MCF 10A (cell line): ENCODE results near the gene GMDS. TPM values are rescaled to one million over a fixed set of nuclear protein-coding genes. Genes with fewer than 3 reads are reported as not detected.

Source experiments
- BruUV-seq: library from RNA; stranded (reverse); fragments of 400-500 nt; replicated peaks from 2 replicates; lab custom pipeline; 2021; lab: Mats Ljungman, UMichigan
- CTCF ChIA-PET: fragments of 300-600 bp; sonication (Branson Sonifier 250); formaldehyde crosslinking; extraction: SDS; loops from one replicate; lab custom pipeline; 2021; ENCODE audit warnings: antibody characterized with exemption, inconsistent platforms; lab: Yijun Ruan, JAX
- POLR2A ChIA-PET: fragments of 300-600, 350-650 bp; sonication (Branson Sonifier 250); formaldehyde crosslinking; extraction: SDS; loops from one replicate; lab custom pipeline; 2020; ENCODE audit warnings: antibody characterized with exemption, inconsistent platforms; lab: Yijun Ruan, JAX
- DNase-seq: peaks from one replicate; pipeline ENCODE4 v3.0.0-alpha.2; 2018; ENCODE audit not compliant: unreplicated experiment
- H3K27ac Mint-ChIP-seq: one replicate; pipeline ENCODE4 v1.8.0; 2022; ENCODE audit warnings: mild to moderate bottlenecking, low read depth, mixed read lengths; ENCODE audit not compliant: unreplicated experiment
- H3K27me3 Mint-ChIP-seq: one replicate; pipeline ENCODE4 v1.8.0; 2022; ENCODE audit warnings: mixed read lengths; ENCODE audit not compliant: insufficient read depth, unreplicated experiment
- H3K36me3 Mint-ChIP-seq: one replicate; pipeline ENCODE4 v1.8.0; 2022; ENCODE audit warnings: mild to moderate bottlenecking, moderate library complexity, mixed read lengths; ENCODE audit not compliant: insufficient read depth, unreplicated experiment
- H3K4me1 Mint-ChIP-seq: one replicate; pipeline ENCODE4 v1.8.0; 2022; ENCODE audit warnings: mixed read lengths; ENCODE audit not compliant: insufficient read depth, unreplicated experiment
- H3K4me3 Mint-ChIP-seq: one replicate; pipeline ENCODE4 v1.8.0; 2022; ENCODE audit warnings: mild to moderate bottlenecking, moderate library complexity, mixed read lengths; ENCODE audit not compliant: unreplicated experiment
- H3K9me3 Mint-ChIP-seq: one replicate; pipeline ENCODE4 v1.8.0; 2022; ENCODE audit warnings: mixed read lengths; ENCODE audit not compliant: unreplicated experiment
- intact Hi-C: fragments of 100-400 bp; cut with micrococcal nuclease; formaldehyde crosslinking; loops from 2 replicates; pipeline ENCODE4 v1.14.1; 2022
- total RNA-seq: library from RNA; stranded (reverse); gene quantifications from 2 replicates; pipeline ENCODE4 v1.2.3, GENCODE V29; 2022
- TF ChIP-seq, protein P1 (sequence below): fragments of 200-600 bp; IDR thresholded peaks from one replicate; pipeline ENCODE4 v1.8.0; 2022; ENCODE audit warnings: antibody characterized with exemption, mild to moderate bottlenecking; ENCODE audit not compliant: unreplicated experiment

Gene GMDS
- total RNA-seq, 1 experiment from 2014 or later = 24.9 TPM

- CTCF ChIA-PET = interaction anchor here (0.7 to 1.6 kb wide), 13 partner anchors 10 to 603 kb away, joined by 3 to 6 read pairs (median 3); no protein-coding TSS in a partner anchor
- no peaks in the 10 kb centered on the region for H3K36me3 Mint-ChIP-seq
- no peaks in the 10 kb centered on the region for H3K27me3 Mint-ChIP-seq
- TF ChIP-seq, protein P1, sequence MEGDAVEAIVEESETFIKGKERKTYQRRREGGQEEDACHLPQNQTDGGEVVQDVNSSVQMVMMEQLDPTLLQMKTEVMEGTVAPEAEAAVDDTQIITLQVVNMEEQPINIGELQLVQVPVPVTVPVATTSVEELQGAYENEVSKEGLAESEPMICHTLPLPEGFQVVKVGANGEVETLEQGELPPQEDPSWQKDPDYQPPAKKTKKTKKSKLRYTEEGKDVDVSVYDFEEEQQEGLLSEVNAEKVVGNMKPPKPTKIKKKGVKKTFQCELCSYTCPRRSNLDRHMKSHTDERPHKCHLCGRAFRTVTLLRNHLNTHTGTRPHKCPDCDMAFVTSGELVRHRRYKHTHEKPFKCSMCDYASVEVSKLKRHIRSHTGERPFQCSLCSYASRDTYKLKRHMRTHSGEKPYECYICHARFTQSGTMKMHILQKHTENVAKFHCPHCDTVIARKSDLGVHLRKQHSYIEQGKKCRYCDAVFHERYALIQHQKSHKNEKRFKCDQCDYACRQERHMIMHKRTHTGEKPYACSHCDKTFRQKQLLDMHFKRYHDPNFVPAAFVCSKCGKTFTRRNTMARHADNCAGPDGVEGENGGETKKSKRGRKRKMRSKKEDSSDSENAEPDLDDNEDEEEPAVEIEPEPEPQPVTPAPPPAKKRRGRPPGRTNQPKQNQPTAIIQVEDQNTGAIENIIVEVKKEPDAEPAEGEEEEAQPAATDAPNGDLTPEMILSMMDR = no peak
- H3K4me1 Mint-ChIP-seq = no peaks in the 10 kb centered on the region
- H3K27ac Mint-ChIP-seq = no peak overlapping the region
- H3K9me3 Mint-ChIP-seq = no peaks in the 10 kb centered on the region
- H3K4me3 Mint-ChIP-seq = no peak overlapping the region
- BruUV-seq = no TSS peak
- intact Hi-C loops = loop anchor here (2.0 to 5.0 kb wide), 4 partner anchors 245 to 510 kb away; no protein-coding TSS in a partner anchor
- peak; percentile 54 for DNase-seq
- POLR2A ChIA-PET = interaction anchor here (0.6 to 1.2 kb wide), 4 partner anchors 28 to 590 kb away, joined by 3 to 4 read pairs (median 3); no protein-coding TSS in a partner anchor
These were observed 48.2 kb downstream of the GMDS start for GRCh38 chr6:2197177-2197671.

DNA sequence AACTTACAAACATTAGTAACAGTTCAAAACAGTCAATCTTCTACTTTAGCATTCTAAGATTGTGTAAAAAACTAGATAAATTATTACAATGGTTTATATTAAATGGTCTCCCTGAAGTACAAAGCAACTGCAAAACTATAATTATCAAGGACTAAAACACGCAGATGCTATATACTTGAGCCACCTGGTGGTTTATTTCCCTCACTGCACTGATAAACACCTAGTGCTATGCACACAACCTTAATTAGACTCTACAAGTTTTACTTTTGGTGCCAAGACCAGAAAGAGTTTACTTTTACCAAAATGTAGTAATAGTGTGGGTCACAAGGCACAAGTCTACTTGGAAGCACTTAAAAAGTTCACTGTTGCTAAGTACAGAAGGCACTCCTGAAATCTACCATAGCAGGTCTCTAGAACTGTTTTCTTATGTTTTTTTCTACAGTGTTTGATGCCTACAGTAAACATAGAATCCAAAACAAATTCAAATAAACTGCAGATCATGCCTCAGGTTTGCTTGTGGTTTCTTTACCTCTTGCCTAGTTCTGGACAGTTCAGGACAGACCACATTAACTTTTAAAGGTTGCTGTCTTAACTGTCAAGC, 49.2 kb downstream of the GMDS start:
- no peaks in the 10 kb centered on the region for H3K27me3 Mint-ChIP-seq
- no peak overlapping the region for H3K27ac Mint-ChIP-seq
- TF ChIP-seq, protein P1 = peak; percentile 62
- peak; percentile 72 for DNase-seq
- no peaks in the 10 kb centered on the region for H3K4me1 Mint-ChIP-seq
- CTCF ChIA-PET = interaction anchor here (0.7 to 2.3 kb wide), 10 partner anchors 9 to 602 kb away, joined by 3 to 10 read pairs (median 4); no protein-coding TSS in a partner anchor
- H3K36me3 Mint-ChIP-seq = no peaks in the 10 kb centered on the region
- intact Hi-C loops = loop anchor here (1.0 to 5.0 kb wide), 7 partner anchors 92 to 600 kb away; no protein-coding TSS in a partner anchor
- POLR2A ChIA-PET = interaction anchor here (1.2 kb wide), 1 partner anchor 434 kb away, joined by 3 read pairs; no protein-coding TSS in a partner anchor
- no peak overlapping the region for H3K4me3 Mint-ChIP-seq
- H3K9me3 Mint-ChIP-seq = no peaks in the 10 kb centered on the region
- BruUV-seq = no TSS peak

DNA sequence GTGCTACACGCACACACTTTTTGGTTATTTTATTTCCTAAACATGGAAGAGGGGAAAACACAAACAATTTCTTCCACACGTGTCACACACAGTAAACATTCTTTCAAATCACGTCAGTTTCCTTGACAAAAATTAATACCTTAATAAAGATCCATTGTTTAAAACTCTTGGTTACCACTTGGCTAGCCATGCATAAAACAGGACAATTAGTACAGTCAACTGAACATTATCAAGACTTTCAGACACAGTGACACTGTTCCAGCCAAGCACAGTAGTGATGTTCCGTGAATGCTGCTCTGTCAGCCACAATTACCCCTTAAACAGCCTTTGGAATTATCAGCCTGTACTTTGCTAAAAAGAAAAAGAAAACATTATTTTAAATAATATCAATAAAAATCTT, 50.8 kb downstream of the GMDS start:
- no peaks in the 10 kb centered on the region for H3K4me1 Mint-ChIP-seq
- TF ChIP-seq, protein P1 = no peak
- no peak overlapping the region for H3K27ac Mint-ChIP-seq
- no TSS peak for BruUV-seq
- CTCF ChIA-PET = interaction anchor here (0.6 to 2.3 kb wide), 7 partner anchors 62 to 598 kb away, joined by 3 to 10 read pairs (median 4); no protein-coding TSS in a partner anchor
- H3K36me3 Mint-ChIP-seq = no peaks in the 10 kb centered on the region
- no peak overlapping the region for H3K4me3 Mint-ChIP-seq
- POLR2A ChIA-PET = interaction anchor here (1.1 to 1.2 kb wide), 2 partner anchors 17 to 436 kb away, joined by 3 read pairs; no protein-coding TSS in a partner anchor
- no peaks in the 10 kb centered on the region for H3K27me3 Mint-ChIP-seq
- DNase-seq = no peak
- intact Hi-C loops = loop anchor here (5.0 kb wide), 3 partner anchors 242 to 507 kb away; no protein-coding TSS in a partner anchor
- no peaks in the 10 kb centered on the region for H3K9me3 Mint-ChIP-seq

DNA sequence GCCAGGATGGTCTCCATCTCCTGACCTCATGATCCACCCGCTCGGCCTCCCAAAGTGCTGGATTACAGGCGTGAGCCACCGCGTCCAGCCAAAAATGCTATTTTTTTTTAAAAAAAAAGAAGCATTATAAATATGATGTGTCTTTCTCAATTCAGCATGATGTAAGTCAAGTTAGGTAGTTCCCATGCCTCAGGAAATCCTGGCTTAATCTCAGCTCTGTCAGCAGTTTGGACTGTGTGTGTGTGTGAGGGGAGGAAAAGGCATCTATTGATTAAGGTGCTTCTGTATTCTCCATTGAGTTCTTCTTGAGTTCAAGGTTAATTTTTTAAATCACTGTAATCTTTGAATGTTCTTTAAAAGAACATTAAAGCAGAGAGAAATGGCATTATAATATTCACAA, 51.5 kb downstream of the GMDS start:
- no TSS peak for BruUV-seq
- ChIA-PET POLR2A (interaction anchor here (0.7 to 1.1 kb wide), 2 partner anchors 17 to 60 kb away, joined by 3 read pairs; no protein-coding TSS in a partner anchor), CTCF (interaction anchor here (0.6 to 2.3 kb wide), 6 partner anchors 24 to 597 kb away, joined by 3 to 10 read pairs (median 5); no protein-coding TSS in a partner anchor)
- H3K9me3 Mint-ChIP-seq = no peaks in the 10 kb centered on the region
- no peaks in the 10 kb centered on the region for H3K27me3 Mint-ChIP-seq
- no peak for DNase-seq
- no peak overlapping the region for H3K4me3 Mint-ChIP-seq
- intact Hi-C loops = no loop called here
- TF ChIP-seq, protein P1 = no peak
- H3K36me3 Mint-ChIP-seq = no peaks in the 10 kb centered on the region
- no peaks in the 10 kb centered on the region for H3K4me1 Mint-ChIP-seq
- H3K27ac Mint-ChIP-seq = no peak overlapping the region
